ENCODE data around the gene SGK1. TPM values are rescaled to one million over a fixed set of nuclear protein-coding genes. Genes with fewer than 3 reads are reported as not detected.

SGK1 gene
- total RNA-seq, 1 donor from 2014 or later = 15.8 TPM

DNA sequence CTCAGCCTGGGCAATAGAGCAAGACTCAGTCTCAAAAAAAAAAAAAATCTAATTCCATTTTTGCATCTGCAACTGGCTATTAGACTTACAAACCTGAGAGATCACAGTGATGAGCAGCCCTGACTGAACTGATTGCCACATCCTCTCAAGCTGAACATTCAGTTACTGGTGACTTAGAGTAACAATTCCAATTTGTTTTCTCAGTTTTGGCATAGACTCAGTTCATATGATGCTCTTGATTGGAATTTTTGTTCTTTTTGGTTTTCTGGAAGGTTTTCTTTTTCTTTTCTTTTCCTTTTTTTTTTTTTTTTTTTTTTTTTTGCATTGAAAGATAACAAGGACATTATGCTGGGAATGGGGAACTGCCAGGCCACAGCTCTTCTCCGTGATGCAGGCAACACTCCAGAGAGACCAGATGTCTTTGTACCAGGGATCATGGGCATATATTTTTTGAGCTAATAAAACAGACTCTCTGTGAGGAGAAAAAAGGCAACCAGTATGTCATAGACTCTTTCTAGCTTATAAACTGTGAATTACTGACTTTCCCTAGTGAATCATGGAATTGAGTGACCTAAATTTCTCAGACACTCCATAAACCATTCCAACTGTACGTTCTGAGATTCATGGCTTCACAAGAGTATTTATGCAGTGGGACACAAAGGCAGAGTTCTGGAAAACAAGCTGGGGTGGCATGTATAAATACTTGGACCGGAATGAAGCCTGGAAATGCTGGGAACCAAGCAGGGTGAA, 179.5 kb downstream of the SGK1 start:
- no peak overlapping the region for H3K4me3 Mint-ChIP-seq
- no peaks in the 10 kb centered on the region for H3K36me3 Mint-ChIP-seq
- H3K27ac ChIP-seq = no peak overlapping the region
- no peak overlapping the region for H3K9ac ChIP-seq
- no peaks in the 10 kb centered on the region for H4K20me1 ChIP-seq (ENCODE audit: low read depth)
- no peaks in the 10 kb centered on the region for H3K27me3 ChIP-seq
- H3K9me3 Mint-ChIP-seq = no peaks in the 10 kb centered on the region
- H3K36me3 ChIP-seq = no peaks in the 10 kb centered on the region
- no peak for DNase-seq (ENCODE audit: low spot score)
- peaks cover 8% of the 10 kb centered on the region for H3K4me1 Mint-ChIP-seq
- H3K27me3 Mint-ChIP-seq (ENCODE audit: insufficient read depth, low read depth) = peaks cover 5% of the 10 kb centered on the region
- H2AFZ ChIP-seq (replicated peaks) = no peak overlapping the region
- no peaks in the 10 kb centered on the region for H3K9me3 ChIP-seq (ENCODE audit: low read depth)
- H3K4me3 ChIP-seq = no peak overlapping the region
- H3K4me1 ChIP-seq = no peaks in the 10 kb centered on the region
- H3K79me2 ChIP-seq (ENCODE audit: low read depth) = no peaks in the 10 kb centered on the region
- no peak for TF ChIP-seq CTCF (IDR thresholded peaks at IDR 0.05)
- no peak for TF ChIP-seq EZH2phosphoT487 (IDR thresholded peaks at IDR 0.05)
- TF ChIP-seq EZH2 (IDR thresholded peaks at IDR 0.05) = no peak
- no peak overlapping the region for H3K27ac Mint-ChIP-seq
- H3F3A ChIP-seq (ENCODE audit: low read depth) = no peaks in the 10 kb centered on the region
- H3K4me2 ChIP-seq = no peak overlapping the region

- Mint-ChIP-seq H3K9me3 (peaks cover 13% of the 10 kb centered on the region), H3K27me3 (ENCODE audit: insufficient read depth, low read depth) (peaks cover 3% of the 10 kb centered on the region), H3K27ac (peak overlapping the region; percentile 67), H3K4me3 (no peak overlapping the region), H3K36me3 (peaks cover 1% of the 10 kb centered on the region), H3K4me1 (peaks cover 10% of the 10 kb centered on the region)
- peak overlapping the region; percentile 67 for H2AFZ ChIP-seq (replicated peaks)
- H3K4me2 ChIP-seq = no peak overlapping the region
- H3K4me3 ChIP-seq = no peak overlapping the region
- H4K20me1 ChIP-seq (ENCODE audit: low read depth) = no peaks in the 10 kb centered on the region
- TF ChIP-seq EZH2phosphoT487 (IDR thresholded peaks at IDR 0.05) (no peak), CTCF (IDR thresholded peaks at IDR 0.05) (no peak), EZH2 (IDR thresholded peaks at IDR 0.05) (no peak)
- H3K27me3 ChIP-seq = no peaks in the 10 kb centered on the region
- no peaks in the 10 kb centered on the region for H3K79me2 ChIP-seq (ENCODE audit: low read depth)
- no peak overlapping the region for H3K9ac ChIP-seq
- H3K36me3 ChIP-seq = no peaks in the 10 kb centered on the region
- H3K9me3 ChIP-seq (ENCODE audit: low read depth) = no peaks in the 10 kb centered on the region
- no peaks in the 10 kb centered on the region for H3K4me1 ChIP-seq
- H3F3A ChIP-seq (ENCODE audit: low read depth) = no peaks in the 10 kb centered on the region
- DNase-seq (ENCODE audit: low spot score) = peak; percentile 7
- no peak overlapping the region for H3K27ac ChIP-seq
These were observed 183.3 kb downstream of the SGK1 start for GRCh38 chr6:134134654-134135053.

GRCh38 chr6:134132494-134133141, 185.3 kb downstream of the SGK1 start:
- H3K9me3 Mint-ChIP-seq = peaks cover 13% of the 10 kb centered on the region
- Histone ChIP-seq H3K9ac (no peak overlapping the region), H3K79me2 (ENCODE audit: low read depth) (no peaks in the 10 kb centered on the region), H3K4me1 (no peaks in the 10 kb centered on the region), H3K4me2 (no peak overlapping the region), H3K27ac (no peak overlapping the region), H3K27me3 (no peaks in the 10 kb centered on the region), H3K9me3 (ENCODE audit: low read depth) (no peaks in the 10 kb centered on the region), H2AFZ (replicated peaks) (no peak overlapping the region), H3K4me3 (no peak overlapping the region), H3F3A (ENCODE audit: low read depth) (no peaks in the 10 kb centered on the region), H3K36me3 (no peaks in the 10 kb centered on the region), H4K20me1 (ENCODE audit: low read depth) (no peaks in the 10 kb centered on the region)
- no peak overlapping the region for H3K27ac Mint-ChIP-seq
- H3K4me3 Mint-ChIP-seq = no peak overlapping the region
- TF ChIP-seq EZH2phosphoT487 (IDR thresholded peaks at IDR 0.05) (no peak), CTCF (IDR thresholded peaks at IDR 0.05) (no peak), EZH2 (IDR thresholded peaks at IDR 0.05) (no peak)
- DNase-seq (ENCODE audit: low spot score) = no peak
- peaks cover 10% of the 10 kb centered on the region for H3K4me1 Mint-ChIP-seq
- peaks cover 1% of the 10 kb centered on the region for H3K36me3 Mint-ChIP-seq
- peaks cover 3% of the 10 kb centered on the region for H3K27me3 Mint-ChIP-seq (ENCODE audit: insufficient read depth, low read depth)
